VCaP (cell line): ENCODE data around the gene FOXO3.

Source experiments
- H3K27ac ChIP-seq: fragments of 450-650 bp; 2 replicates; pipeline ENCODE4 v1.5.1; 2017
- CTCF ChIP-seq: fragments of 450-650 bp; conservative IDR thresholded peaks from 2 replicates; pipeline ENCODE4 v1.5.1; 2017; ENCODE audit warnings: mild to moderate bottlenecking, moderate library complexity

FOXO3 gene

GRCh38 chr6:108563292-108563691, 2.6 kb downstream of the FOXO3 start:
- TF ChIP-seq CTCF, result no peak
- H3K27ac ChIP-seq, result peak overlapping the region; percentile 96

- TF ChIP-seq CTCF, result no peak
- H3K27ac ChIP-seq, result no peak overlapping the region
Measured at GRCh38 chr6:108564178-108564577, 3.5 kb downstream of the FOXO3 start.

- H3K27ac ChIP-seq, result no peak overlapping the region
- TF ChIP-seq CTCF, result no peak
Measured at GRCh38 chr6:108565091-108565766, 4.5 kb downstream of the FOXO3 start.

- no peak for TF ChIP-seq CTCF
- H3K27ac ChIP-seq, result no peak overlapping the region
Measured at GRCh38 chr6:108565893-108566292, 5.2 kb downstream of the FOXO3 start.

- no peak for TF ChIP-seq CTCF
- H3K27ac ChIP-seq, result no peak overlapping the region
Measured at GRCh38 chr6:108566406-108566805, 5.7 kb downstream of the FOXO3 start.

- TF ChIP-seq CTCF, result no peak
- no peak overlapping the region for H3K27ac ChIP-seq
Measured at GRCh38 chr6:108568101-108568500, 7.4 kb downstream of the FOXO3 start.

GRCh38 chr6:108568551-108569305, 8.0 kb downstream of the FOXO3 start:
- no peak overlapping the region for H3K27ac ChIP-seq
- no peak for TF ChIP-seq CTCF
